Measurements from ENCODE around the gene PSME1. TPM values are rescaled to one million over a fixed set of nuclear protein-coding genes. Genes with fewer than 3 reads are reported as not detected.

Gene PSME1
- total and polyA plus RNA-seq, 2 of the 13 experiments (the other 11 are each of a cell fraction or from before 2014, with no cell fraction given): 159 to 608 TPM

GRCh38 chr14:24141097-24141880 lies 5.3 kb downstream of the PSME1 start, which contains the start of gene EMC9:
EMC9 (minus strand) TSS chr14:24141591; CDS start chr14:24141304, 287 bp downstream.
- Histone ChIP-seq H3K36me3 (replicated peaks in 1 of 2; ENCODE audit: control insufficient read depth in 1 of 2, insufficient read depth in 2 of 2, low read length in 2 of 2) (peaks cover 25 to 48% of the 10 kb centered on the region in 2 experiments), H3K4me1 (ENCODE audit: insufficient read depth, low read length) (peaks cover 77% of the 10 kb centered on the region), H2AFZ (ENCODE audit: low read length) (peak within 1 kb of the TSS; percentile 21), H3K27me3 (ENCODE audit: control insufficient read depth in 1 of 2, insufficient read depth in 2 of 2, low read length in 2 of 2) (peaks cover 0 to 3% of the 10 kb centered on the region in 2 experiments; a peak in 1 of 5 replicates), H4K20me1 (ENCODE audit: insufficient read depth, low read length) (peaks cover 11% of the 10 kb centered on the region), H3K79me2 (ENCODE audit: insufficient read depth, low read length) (peaks cover 60% of the 10 kb centered on the region), H3K4me3 (replicated peaks in 1 of 3; ENCODE audit: insufficient read depth in 1 of 3, low read depth in 2 of 3, low read length in 3 of 3) (peak within 1 kb of the TSS; percentile 83 to 99 (median 95)), H3K4me2 (ENCODE audit: low read depth, low read length) (peak within 1 kb of the TSS; percentile 94), H3K9me3 (ENCODE audit: low read length) (no peaks in the 10 kb centered on the region), H3K9ac (ENCODE audit: insufficient read depth, low read depth, low read length) (peak within 1 kb of the TSS; percentile 93), H3K27ac (ENCODE audit: extremely low read length, insufficient read depth, low read length) (peak within 1 kb of the TSS; percentile 86)
- in situ Hi-C loops (cut with HindIII; ENCODE audit: extremely low pct_ligation_motif_present, low pct_unique_long_range_greater_than_20kb) (loop anchor here (25.0 kb wide), 1 partner anchor 829 kb away; the partner anchor contains the start of genes BCL2L2, PABPN1 and PPP1R3E), intact Hi-C loops (cut with micrococcal nuclease; ENCODE audit: unreplicated experiment) (loop anchor here (1.0 to 2.0 kb wide), 5 partner anchors 20 to 158 kb away; partner anchors contain the start of genes CHMP4A, DHRS1, IRF9 and NOP9)
- peak; percentile 100 for FAIRE-seq
- peak; percentile 100 for DNase-seq (ENCODE audit: low spot score)
- CTCF ChIA-PET (ENCODE audit: low intra/inter-chr PET ratio, low total read pairs): interaction anchor here (1.0 kb wide), 1 partner anchor 33 kb away, joined by 3 read pairs; no protein-coding TSS in a partner anchor
- peak; percentile 88 for ATAC-seq
- POLR2A ChIA-PET: interaction anchor here (0.6 to 22.7 kb wide), 47 partner anchors 9 to 1134 kb away, joined by 3 to 977 read pairs (median 5); partner anchors contain the start of genes ACIN1, C14orf119, CHMP4A and CIDEB
- 1% methylated on average over 62 of the region's 65 CpGs for WGBS (ENCODE audit: low lambda C conversion rate)
- TSS peak; percentile 50 for BruUV-seq (replicated peaks)
- TF ChIP-seq JUND (CRISPR knock-in tag; IDR thresholded peaks at IDR 0.05): no peak
- no peak for TF ChIP-seq NFIC (IDR thresholded peaks at IDR 0.05; ENCODE audit: low read length)
- TF ChIP-seq POLR2AphosphoS2 (IDR thresholded peaks at IDR 0.05; ENCODE audit: low read depth, low read length): 0 out of 2 replicates have a peak, but pooled peaks have one; percentile 3
- peak; percentile 89 for TF ChIP-seq NR0B2 (CRISPR knock-in tag; IDR thresholded peaks at IDR 0.05)
- TF ChIP-seq UBTF (CRISPR knock-in tag; IDR thresholded peaks at IDR 0.05): peak; percentile 100
- peak; percentile 99 for TF ChIP-seq ZNF749 (CRISPR knock-in tag; IDR thresholded peaks at IDR 0.05; ENCODE audit: borderline replicate concordance)
- TF ChIP-seq SP2 (CRISPR knock-in tag; IDR thresholded peaks at IDR 0.05): no peak
- TF ChIP-seq ZNF577 (CRISPR knock-in tag; IDR thresholded peaks at IDR 0.05; ENCODE audit: borderline replicate concordance, low read depth): peak; percentile 97; the same call in 1 of the 2 replicates
- TF ChIP-seq KDM4B (CRISPR knock-in tag; IDR thresholded peaks at IDR 0.05): peak; percentile 96
- no peak for TF ChIP-seq ZNF878 (CRISPR knock-in tag; IDR thresholded peaks at IDR 0.05)
- TF ChIP-seq U2AF2 (IDR thresholded peaks at IDR 0.05; ENCODE audit: low read depth, low read length): no peak
- TF ChIP-seq FOXP1 (IDR thresholded peaks at IDR 0.05): no peak
- 0 out of 2 replicates have a peak, but pooled peaks have one; percentile 47 for TF ChIP-seq FOXP1 (CRISPR knock-in tag; IDR thresholded peaks at IDR 0.05)
- peak; percentile 92; the same call in 1 of the 2 replicates for TF ChIP-seq ZNF335 (CRISPR knock-in tag; IDR thresholded peaks at IDR 0.05)
- peak; percentile 93 for TF ChIP-seq SP5 (CRISPR knock-in tag; IDR thresholded peaks at IDR 0.05; ENCODE audit: borderline replicate concordance, low read depth)
- TF ChIP-seq ETV5 (CRISPR knock-in tag; IDR thresholded peaks at IDR 0.05; ENCODE audit: borderline replicate concordance): peak; percentile 79

Measured in HepG2 (cell line).